ENCODE measurements around the gene KRTAP13-2. TPM values are rescaled to one million over a fixed set of nuclear protein-coding genes. Genes with fewer than 3 reads are reported as not detected.
A peak's percentile ranks its signal among the peaks of the same experiment; 100 is the strongest.

KRTAP13-2 gene
- total RNA-seq, 6 donors from 2014 or later, result not detected

DNA sequence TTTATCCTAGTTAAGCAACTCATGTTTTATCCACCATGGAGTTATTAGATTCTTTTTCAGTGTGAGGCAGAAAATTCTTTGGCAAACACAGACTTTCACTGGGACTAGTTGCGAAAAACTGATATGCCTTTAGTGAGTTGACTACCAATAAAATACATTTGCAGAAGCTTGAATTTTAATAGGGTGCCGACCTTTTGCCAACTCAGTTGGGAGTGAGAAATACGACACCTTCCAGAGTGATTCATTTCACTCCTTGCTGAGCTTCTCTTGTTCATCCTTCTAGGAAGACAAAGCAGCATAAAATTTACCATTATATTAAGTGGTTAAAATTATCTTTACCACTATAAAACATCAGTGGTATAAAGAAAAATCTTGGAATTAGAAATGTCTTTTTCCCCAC, 22.5 kb downstream of the KRTAP13-2 start:
- Histone ChIP-seq H3K9me3 (no peaks in the 10 kb centered on the region), H3K4me3 (no peak overlapping the region), H3K4me1 (no peaks in the 10 kb centered on the region), H3K36me3 (no peaks in the 10 kb centered on the region), H3K27ac (no peak overlapping the region), H3K27me3 (no peaks in the 10 kb centered on the region)
- ATAC-seq (ENCODE audit: low FRiP score in 2 of 2) (no peak), DNase-seq (no peak)
- WGBS, 2 donors, result 56 to 60% methylated on average over 3 of the region's 3 CpGs
- TF ChIP-seq POLR2AphosphoS5 (IDR thresholded peaks at IDR 0.05) (no peak), EP300 (IDR thresholded peaks at IDR 0.05) (no peak), POLR2A (IDR thresholded peaks at IDR 0.05) (no peak)
- TF ChIP-seq, protein P1, sequence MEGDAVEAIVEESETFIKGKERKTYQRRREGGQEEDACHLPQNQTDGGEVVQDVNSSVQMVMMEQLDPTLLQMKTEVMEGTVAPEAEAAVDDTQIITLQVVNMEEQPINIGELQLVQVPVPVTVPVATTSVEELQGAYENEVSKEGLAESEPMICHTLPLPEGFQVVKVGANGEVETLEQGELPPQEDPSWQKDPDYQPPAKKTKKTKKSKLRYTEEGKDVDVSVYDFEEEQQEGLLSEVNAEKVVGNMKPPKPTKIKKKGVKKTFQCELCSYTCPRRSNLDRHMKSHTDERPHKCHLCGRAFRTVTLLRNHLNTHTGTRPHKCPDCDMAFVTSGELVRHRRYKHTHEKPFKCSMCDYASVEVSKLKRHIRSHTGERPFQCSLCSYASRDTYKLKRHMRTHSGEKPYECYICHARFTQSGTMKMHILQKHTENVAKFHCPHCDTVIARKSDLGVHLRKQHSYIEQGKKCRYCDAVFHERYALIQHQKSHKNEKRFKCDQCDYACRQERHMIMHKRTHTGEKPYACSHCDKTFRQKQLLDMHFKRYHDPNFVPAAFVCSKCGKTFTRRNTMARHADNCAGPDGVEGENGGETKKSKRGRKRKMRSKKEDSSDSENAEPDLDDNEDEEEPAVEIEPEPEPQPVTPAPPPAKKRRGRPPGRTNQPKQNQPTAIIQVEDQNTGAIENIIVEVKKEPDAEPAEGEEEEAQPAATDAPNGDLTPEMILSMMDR (IDR thresholded peaks at IDR 0.05), result no peak

DNA sequence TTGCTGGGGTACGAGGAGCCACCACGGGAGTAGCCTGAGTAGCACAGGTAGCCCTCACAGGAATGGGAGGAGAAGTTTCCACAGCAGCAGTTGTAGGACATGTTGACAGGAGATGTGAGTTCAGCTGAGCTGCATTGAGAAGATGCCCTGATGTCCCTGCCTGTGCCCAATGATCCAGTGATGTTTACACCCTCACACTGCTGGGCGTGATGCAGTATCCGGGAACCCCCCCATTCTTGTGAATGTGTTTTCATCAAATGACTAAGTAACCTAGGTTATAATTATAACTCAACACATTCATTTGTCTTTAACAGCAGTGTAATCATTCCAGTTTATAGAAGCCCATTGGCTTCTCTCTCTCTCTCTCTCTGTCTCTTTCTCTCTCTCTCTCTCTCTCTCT, 23.6 kb downstream of the KRTAP13-2 start, which contains the start of gene KRTAP23-1:
KRTAP23-1 (minus strand) TSS at position 101 of the 400 bp plus-strand sequence; CDS start at position 101, 0 bp downstream.
- no peaks in the 10 kb centered on the region for H3K9me3 ChIP-seq
- DNase-seq (no peak), ATAC-seq (ENCODE audit: low FRiP score in 2 of 2) (no peak)
- no peaks in the 10 kb centered on the region for H3K27me3 ChIP-seq
- H3K27ac ChIP-seq, result no peak within 1 kb of the TSS
- no peak within 1 kb of the TSS for H3K4me3 ChIP-seq
- WGBS, 2 donors, result 79 to 90% methylated on average over 4 of the region's 4 CpGs
- no peaks in the 10 kb centered on the region for H3K36me3 ChIP-seq
- TF ChIP-seq EP300 (IDR thresholded peaks at IDR 0.05) (no peak), POLR2A (IDR thresholded peaks at IDR 0.05) (no peak), POLR2AphosphoS5 (IDR thresholded peaks at IDR 0.05) (no peak)
- TF ChIP-seq, protein P1 (IDR thresholded peaks at IDR 0.05), result no peak
- H3K4me1 ChIP-seq, result no peaks in the 10 kb centered on the region

DNA sequence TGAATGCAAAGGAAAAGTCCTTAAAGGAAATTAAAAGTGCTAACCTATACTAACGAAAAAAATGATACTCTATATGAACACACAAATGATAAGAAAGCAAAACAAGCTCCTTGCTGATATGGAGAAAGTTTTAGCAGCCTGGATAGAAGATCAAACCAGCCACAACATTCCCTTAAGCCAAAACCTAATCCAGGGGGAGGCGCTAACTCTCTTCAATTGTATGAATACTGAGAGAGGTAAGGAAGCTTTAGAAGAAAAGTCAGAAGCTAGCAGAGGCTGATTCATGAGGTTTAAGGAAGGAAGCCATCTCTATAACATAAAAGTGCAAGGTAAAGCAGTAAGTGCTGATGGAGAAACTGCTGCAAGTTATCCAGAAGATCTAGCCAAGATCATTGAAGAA, 27.1 kb downstream of the KRTAP13-2 start:
- WGBS, 2 donors, result 64 to 74% methylated on average over 2 of the region's 2 CpGs
- H3K27me3 ChIP-seq, result no peaks in the 10 kb centered on the region
- no peak for ATAC-seq (ENCODE audit: low FRiP score in 2 of 2)

DNA sequence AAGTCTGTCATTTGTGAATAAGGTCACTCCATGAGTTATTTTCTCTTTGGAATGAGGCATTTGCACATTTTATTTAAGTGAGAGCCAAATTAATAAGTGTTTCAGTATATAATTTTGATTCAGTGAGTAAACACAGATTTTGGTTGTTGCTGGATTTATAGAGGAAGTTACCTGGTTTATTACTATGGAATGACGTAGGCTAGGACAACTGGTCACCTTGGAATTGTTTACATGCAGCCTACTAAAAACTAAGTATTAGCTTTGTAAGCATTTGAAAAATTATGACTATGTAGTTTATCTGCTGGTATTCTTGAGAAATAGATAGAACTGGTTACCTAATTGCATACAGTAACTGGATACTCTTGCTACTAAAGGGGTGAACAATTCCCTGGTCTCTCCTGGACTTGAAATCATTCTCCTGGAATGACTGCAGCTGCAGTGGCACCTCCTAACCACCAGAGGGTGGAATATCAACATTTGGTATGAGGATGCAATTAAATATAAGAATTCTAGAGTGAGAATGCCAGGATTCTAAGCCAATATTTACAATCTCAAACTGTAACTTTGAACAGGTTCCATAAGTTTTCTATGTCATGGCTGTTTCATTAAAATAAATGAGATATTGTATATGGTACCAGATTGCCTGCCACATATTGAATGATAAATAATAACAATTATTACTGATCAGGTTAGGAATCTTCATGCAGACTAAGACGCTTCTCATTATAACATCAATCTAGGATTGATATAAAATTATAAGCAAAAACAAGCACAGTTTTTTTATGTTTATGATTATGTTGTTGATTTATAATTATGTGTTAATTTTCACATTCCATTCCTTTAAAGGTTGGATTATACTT, 31.1 kb downstream of the KRTAP13-2 start:
- Histone ChIP-seq H3K27ac (no peak overlapping the region), H3K9me3 (no peaks in the 10 kb centered on the region), H3K27me3 (no peaks in the 10 kb centered on the region), H3K36me3 (no peaks in the 10 kb centered on the region), H3K4me3 (no peak overlapping the region), H3K4me1 (no peaks in the 10 kb centered on the region)
- TF ChIP-seq, protein P1 (IDR thresholded peaks at IDR 0.05), result peak; percentile 39 to 84 (median 75)
- TF ChIP-seq POLR2AphosphoS5 (IDR thresholded peaks at IDR 0.05), result no peak
- 91 to 95% methylated on average over 2 of the region's 2 CpGs for WGBS, 2 donors
- peak in 1 of 2 donors; percentile 43 for ATAC-seq (ENCODE audit: low FRiP score in 2 of 2)
- no peak for DNase-seq

More for the DNA sequence above, 27.1 kb downstream of the KRTAP13-2 start:
- Histone ChIP-seq H3K36me3 (no peaks in the 10 kb centered on the region), H3K4me1 (no peaks in the 10 kb centered on the region), H3K9me3 (no peaks in the 10 kb centered on the region), H3K4me3 (no peak overlapping the region), H3K27ac (no peak overlapping the region)
- no peak for DNase-seq
- TF ChIP-seq POLR2A (IDR thresholded peaks at IDR 0.05), result no peak
- TF ChIP-seq EP300 (IDR thresholded peaks at IDR 0.05), result no peak
- TF ChIP-seq, protein P1 (IDR thresholded peaks at IDR 0.05), result no peak
- no peak for TF ChIP-seq POLR2AphosphoS5 (IDR thresholded peaks at IDR 0.05)
